Measurements from ENCODE around the gene RBM33.

Gene RBM33

DNA sequence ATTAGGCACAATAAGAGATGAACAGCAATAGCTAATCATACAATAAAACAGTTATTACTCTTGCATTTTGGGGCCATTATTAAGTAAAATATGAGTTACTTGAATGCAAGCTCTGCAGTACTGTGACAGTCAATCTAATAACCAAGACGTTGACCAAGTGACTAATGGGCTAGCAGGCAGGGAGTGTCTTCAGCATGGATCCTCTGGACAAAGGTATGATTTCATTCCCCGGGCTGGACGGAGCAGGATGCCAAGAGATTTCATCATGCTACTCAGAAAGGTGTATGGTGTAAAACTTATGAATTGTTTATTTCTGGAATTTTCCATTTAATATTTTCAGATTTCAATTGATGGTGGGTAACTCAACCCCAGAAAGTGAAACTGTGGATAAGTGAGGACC is 86.9 kb downstream of the RBM33 start:
- DNase-seq, result no peak

DNA sequence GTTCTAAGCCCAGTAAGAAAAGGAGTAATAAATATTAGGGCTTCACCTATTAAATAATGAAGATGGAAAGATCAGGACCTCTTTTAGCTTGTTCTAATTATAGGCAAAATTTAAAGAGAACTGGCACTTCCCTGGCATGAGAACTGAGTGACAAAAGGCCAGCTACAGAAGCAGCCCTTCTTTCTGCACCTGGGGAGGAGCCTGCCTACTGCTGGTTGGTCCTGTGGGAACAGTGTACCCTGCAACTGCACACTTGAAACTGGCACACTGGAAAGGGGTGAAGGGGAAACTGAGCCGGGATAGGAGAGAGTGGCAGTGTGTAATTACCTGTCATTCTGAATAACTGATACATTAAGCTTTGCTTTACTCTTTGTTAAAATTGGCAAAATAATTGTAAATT is 87.4 kb downstream of the RBM33 start:
- no peak for DNase-seq

DNA sequence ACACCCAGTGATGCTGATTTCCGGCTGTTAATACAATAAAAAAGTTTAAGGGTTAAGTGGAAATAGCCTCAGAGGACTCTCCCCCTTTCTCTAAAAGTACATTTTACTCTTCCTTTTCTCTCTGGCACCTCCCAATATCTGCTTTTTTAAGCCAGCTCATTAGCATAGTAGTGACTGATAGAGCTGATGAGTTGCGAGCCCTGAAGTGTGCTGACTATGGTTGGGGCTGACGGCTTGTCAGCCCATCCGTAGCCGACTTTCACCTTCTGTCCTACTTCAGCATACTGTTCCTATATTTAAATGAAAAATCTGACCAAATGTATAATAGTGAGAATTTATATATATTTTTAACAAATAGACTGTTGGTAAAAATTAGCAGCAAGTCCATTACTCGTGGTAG is 87.8 kb downstream of the RBM33 start:
- DNase-seq, result no peak

DNA sequence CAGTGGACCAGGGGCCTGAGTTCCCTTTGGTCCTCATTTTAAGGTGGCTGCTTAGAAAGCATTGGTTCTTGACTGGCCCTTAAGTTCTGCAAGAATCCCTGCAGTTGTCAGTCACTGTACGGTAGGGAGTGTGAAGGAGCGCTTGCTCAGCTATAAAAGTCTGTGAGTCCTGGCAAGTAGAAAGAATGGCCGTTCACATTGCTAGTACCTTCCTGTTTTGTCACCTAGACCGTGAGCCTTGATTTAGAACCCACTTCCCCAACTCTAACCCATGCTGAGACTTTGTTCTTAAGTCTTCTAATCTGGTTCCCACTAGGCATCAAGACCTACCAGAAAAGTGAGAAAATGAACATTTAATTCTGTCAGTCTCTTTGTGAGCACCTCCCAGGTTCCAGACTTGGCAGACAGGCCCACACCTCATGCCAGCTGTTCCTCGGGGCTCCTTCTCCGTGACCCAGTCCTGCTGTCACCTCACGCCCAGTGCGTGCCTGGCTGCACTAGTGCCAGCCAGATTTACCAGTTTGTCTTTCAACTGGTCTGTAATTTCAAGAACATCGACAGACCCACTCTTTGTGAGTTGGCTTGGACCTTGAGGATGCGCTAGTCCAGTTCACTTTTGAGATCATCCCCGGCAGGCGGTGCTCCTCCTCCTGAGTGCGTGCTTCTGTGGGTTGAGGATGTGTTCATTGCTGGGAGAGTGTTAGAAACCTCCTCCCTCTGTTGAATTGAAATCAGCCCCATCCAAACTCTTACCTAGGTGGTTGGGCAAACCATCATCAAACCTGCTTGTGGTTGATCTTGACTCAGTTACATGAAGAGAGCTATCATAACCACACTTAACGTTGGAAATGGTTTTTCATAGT is 89.4 kb downstream of the RBM33 start:
- DNase-seq, result no peak

DNA sequence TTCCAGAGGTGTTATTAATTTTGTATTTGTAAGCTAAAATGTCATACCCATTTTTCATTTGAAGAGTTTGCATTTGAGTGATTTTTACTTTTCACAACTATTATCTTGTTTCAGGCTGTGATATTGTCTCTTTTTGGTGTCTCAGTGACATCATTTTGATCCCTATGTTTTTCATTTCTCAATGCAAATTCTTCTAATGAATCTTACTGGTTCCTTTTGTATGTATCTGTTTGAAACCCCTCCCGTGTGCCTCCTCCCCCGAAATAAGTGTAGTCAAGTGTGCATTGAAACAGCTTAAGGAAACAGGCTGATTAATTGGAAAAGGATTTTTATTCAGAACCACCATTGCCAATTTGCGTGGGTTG is 90.0 kb downstream of the RBM33 start:
- DNase-seq, result no peak

DNA sequence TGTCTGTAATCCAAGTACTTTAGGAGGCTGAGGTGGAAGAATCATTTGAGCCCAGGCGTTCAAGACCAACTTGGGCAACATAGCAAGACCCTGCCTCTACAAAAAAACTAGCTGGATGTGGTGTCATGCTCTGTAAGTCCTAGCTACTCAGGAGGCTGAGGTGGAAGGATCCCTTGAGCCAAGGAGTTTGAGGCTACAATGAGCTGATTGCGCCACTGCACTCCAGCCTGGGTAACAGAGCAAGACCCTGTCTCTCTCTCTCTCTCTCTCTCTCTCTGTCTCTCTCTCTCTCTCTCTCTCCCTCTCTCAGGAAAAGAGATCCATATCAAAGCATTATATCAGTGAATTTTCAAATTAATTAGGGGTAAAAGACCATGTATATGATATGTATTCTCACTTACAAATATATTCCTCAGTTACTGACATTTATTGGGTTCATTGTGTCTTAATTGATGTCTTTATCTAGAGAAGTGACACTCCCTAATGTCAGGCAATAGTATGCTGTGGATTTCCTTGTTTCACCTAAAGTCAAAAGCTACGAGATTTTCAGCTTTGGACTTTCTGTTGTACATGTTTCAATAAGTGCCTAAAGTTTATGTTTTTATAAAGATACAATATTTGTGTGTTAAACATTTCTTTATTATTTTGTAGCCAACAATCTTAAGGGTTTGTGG is 91.1 kb downstream of the RBM33 start:
- no peak for DNase-seq

DNA sequence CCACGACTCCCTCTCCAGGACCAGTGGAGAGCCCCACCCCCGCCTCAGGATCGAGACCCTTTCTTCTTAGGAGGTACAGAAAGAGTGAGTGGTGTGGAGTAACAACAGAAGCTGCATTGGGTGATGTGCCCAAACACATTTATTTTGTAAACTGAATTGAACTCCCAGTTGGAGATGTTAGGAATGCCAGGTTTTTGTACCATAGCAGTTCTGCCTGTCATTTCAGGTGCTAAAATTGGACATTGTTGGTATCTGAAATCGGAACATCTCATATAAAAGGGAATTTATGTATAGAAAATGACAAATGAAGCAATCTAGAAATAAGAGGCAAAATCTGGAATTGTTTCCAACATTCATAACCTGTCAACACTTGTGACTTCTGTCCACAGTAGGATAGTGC is 93.1 kb downstream of the RBM33 start:
- DNase-seq, result no peak

DNA sequence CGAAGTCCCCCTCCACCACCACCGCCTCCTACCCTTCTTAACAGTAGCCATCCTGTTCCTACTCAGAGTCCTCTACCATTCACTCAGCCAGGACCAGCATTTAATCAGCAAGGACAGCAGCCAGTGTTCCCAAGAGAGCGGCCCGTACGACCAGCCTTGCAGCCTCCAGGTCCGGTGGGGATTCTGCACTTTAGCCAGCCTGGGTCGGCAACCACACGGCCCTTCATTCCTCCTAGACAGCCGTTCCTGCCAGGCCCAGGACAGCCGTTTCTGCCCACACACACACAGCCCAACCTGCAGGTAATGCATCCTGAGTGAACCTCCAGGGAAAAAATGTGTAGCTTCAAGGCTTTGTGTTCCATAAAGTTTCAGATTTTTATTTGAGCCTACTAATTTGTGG is 93.6 kb downstream of the RBM33 start:
- no peak for DNase-seq

DNA sequence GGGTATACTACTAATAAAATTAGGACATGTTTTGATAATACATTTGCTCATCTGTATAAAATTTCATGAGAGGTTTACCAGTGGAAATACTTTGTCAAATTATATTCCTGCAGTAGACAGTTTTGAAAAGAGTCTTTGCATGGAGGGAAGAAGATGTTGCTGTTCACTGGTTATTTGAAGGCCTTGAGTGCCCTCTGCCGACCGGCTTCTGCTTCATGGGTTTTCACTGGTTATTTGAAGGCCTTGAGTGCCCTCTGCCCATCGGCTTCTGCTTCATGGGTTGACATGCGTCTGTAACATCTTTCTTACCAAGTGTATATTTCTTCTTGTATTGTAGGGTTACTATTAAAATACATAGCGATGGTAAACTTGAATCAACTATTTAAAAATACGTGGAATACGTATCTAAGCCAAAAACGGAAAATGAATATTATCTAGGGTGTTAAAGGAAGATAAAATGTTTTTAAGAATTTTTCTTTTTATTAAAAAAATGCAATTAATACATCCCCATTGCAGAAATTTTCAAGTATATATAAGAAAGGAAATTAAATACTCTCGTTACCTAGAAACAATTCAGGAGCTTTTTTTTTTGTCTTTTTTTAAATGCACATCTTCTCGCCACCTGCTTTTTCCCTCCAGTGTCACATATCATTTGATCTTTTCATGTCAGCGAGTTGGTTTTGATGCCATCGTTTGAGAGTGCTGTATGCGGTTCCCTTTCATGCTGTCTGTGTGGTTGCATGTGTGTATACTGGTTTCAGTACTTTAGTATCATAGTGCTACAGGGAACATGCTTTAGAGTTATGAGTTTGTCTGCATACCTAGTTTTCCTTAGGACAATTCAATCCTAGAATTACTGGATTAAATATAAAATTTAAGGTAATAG is 94.4 kb downstream of the RBM33 start:
- DNase-seq, result peak in 1 of 2 donors; percentile 54

DNA sequence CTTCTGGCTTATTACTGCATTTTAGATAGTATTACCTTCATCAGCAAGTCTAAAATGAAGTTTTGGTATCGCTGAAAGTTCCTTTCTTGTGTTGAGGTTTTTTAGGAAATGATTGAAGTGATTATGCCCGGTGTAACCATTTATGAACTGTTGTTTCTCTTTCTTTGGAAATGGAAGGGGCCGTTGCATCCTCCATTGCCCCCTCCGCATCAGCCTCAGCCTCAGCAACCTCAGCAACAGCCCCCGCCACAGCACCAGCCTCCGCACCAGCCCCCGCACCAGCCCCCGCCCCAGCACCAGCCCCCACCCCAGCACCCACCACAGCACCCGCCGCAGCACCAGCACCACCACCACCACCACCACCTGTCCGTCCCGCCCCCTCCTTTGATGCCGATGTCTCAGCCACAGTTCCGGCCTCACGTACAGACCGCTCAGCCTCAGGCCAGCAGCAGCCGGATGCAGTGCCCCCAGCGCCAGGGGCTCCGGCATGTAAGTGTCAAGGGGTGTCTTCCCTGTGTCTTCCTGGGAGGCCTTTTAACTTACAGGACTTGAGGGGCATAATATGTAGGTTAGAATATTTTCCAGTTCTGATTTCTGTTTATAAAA is 95.2 kb downstream of the RBM33 start:
- DNase-seq, result no peak

DNA sequence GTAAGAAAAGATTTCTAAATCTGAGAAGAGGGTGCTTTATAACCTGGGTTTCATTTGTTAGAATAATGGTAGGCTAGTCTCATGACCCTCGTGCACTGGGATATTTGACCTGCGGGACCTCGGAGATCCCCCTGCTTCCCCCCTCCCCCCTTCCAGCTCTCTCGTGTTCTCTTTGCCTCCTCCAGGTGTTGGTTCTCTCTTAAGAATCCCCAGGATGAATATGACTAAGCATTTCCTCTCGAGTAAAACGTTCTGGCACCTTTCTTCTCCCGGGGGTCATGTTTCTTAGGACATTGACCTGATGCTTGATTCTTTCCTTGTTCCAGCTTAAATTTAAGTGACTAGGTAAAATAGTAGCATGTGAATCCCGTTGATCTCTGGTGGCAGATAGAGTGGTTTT is 96.6 kb downstream of the RBM33 start:
- no peak for DNase-seq

DNA sequence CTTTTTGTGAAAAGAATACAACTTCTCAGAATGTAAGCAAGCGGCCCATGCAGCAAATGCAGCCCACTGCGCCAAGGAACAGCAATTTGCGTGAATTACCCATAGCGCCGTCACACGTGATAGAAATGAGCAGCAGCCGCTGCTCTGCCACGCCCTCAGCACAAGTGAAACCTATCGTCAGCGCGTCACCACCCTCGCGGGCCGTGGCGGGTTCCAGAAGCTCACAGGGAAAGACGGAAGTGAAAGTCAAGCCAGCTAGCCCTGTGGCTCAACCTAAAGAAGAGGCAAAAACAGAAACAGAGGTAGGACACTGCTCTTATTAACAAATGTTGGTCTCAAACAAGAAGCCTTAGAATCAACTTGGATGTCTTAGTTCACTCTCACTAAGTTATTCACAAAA is 97.3 kb downstream of the RBM33 start:
- peak; percentile 46 to 50 for DNase-seq

DNA sequence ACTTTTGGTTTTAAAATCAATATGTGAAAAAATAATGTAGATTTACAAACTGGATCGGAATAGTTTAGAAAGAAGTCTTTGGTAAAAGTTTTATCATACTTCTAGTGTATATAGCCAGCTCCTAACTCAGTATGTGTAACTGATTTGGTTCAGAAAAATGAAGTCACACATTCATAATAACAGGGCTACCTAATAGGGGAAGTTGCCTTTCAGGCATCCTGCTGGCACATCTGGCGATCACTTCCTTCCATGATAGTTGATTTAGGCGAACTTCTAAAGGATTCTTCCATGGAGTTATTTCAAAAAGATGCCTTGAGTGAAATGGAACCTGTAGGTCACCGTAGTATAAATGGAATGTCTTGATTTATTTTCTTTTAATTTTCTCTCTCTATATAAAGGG is 98.7 kb downstream of the RBM33 start:
- DNase-seq, result peak; percentile 25 to 31

DNA sequence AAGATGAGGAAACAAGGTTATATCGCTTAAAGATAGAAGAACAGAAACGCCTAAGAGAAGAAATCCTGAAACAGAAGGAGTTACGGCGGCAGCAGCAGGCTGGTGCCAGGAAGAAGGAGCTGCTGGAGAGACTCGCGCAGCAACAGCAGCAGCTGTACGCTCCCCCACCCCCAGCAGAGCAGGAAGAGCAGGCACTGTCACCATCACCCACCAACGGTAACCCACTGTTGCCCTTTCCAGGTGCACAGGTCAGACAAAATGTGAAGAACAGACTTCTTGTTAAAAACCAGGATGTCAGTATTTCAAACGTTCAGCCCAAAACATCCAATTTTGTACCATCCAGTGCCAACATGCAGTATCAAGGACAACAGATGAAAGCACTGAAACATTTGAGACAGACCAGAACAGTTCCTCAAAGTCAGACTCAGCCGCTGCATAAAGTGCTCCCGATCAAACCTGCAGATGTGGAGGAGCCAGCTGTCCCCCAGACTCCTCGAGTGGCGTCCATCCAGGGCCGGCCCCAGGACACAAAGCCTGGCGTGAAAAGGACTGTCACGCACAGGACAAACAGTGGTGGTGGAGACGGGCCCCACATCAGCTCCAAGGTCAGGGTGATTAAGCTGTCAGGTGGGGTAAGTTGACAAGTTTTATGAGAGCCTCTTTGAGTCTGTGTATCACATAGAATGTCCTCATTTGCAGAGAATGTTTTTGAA is 100.7 kb downstream of the RBM33 start:
- DNase-seq, result no peak

DNA sequence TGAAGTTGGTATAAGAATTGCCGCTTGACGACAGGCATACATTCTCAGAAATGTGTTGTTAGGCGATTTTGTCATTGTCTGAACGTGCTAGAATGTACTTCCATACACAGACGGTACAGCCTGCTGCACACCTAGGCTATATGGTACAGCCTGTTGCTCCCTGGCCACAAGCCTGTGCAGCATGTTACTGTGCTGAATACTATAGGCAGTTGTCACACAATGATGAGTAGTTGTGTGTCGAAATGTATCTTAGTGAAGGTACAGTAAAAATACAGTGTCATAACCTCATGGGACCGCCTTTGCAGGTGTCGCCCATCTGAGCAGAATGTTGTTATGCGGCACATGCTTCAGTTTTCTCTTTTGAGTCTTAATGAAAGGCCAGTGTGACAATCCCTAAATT is 101.3 kb downstream of the RBM33 start:
- no peak for DNase-seq

DNA sequence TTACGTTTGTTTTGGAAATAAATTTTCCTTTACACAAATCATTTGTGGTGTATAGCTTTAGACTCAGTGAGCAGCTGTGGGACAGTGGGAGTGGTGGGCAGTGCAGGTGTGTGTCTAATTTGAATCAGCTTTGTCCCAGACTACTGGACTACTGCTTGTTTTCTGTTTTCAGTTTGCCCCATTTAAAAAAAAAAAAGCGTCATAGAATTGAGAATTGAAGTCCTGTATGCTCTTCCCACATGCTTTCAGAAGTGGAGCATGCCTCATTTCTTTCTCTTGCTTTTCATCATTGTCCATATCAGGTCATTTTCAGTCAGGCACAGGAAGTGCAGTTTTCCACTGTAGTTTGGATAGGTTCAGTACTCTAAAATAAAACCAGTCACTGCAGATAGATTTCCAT is 101.7 kb downstream of the RBM33 start:
- no peak for DNase-seq

DNA sequence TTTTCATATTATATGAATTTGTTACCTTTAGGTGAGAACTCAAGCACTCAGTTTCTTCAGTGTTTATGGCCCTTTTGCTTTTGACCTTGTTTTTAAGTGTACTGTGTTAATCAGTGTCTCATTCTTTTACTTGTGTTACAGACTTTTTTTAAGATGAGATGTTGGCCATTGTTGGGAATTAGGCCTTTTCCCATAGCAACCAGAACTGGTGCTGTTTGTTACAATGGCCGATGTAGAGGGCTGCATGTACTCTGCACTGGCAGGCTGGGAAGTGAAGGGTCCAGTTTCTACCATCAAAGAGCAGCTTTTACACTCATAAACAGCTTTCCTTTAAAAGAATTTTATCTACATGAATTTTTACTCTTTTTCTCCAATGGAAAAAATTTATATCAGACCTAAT is 102.7 kb downstream of the RBM33 start:
- no peak for DNase-seq

DNA sequence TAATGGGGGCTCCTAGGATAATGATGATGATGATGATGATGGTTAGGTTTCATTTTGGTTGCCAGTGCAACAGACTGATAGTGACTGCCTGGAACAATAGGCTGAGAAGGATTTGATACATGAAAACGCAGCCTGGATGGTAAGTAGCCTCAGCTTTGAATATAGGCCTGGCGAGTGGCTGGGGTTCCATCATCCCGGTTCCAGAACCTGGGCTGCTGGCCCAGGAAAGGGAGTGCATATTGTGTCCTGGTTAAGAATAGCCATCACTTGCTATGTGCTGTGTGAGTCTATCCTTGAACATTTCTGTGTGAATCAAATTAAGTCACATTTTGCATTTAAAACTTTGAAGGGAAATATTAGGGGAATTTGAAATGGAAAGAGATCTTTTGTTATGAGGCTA is 105.1 kb downstream of the RBM33 start:
- no peak for DNase-seq

DNA sequence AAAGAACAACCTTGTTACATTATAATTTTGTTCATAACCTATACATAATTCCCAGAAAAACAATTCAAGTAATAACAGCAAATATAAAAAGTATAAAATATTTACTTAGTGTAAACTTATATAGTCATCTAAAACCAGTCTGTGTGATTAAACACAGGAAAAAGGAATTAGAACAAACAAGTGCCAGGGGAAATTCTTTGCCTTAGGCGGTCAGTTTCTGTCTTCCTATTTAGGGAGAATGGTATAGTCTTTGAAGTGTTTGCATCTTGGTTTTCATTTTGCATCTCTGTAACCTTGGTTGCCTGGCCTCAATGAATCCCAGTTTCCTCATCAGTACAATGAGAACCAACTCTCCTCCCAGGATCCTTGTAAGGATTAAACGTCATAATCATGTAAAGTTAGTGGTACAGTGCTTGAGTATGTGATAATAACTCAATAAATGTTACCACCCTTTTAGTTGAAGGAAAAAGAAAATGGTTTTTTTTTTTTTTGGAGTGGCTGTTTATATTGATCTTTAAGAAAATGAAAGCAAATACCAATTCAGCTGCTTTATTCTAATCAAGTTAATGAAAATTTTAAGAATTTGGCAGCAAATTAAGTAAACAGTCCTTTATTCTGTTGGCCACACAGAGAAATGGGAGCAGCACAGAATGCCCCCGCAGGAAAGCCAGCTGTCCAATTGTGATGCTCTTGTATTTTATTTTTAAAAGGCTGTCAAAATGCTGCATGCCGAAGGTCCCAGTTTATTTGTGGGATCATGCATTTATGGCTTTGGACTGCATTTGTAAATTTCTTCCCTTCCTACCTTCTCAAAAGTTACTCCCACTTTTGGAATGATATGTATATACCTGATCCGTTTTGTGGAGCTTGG is 106.0 kb downstream of the RBM33 start:
- DNase-seq, result no peak

DNA sequence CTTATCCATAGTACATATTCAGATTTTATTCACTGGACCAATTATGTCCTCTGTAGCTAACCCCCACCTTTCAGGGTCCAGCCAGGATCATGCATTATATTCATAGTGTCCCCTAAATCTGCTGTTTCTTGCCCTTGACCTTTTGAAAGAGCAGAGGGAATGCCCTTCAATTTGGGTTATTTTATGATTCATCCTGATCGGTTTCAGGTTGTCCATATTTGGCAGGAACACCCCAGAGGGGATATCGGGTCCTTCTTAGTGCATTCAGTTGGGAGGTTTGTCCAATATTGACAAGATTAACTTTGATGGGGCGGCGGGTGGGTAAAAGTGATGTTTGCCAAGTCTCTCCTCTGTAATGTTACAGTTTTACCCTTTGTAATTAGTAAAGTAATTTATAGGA is 106.9 kb downstream of the RBM33 start:
- no peak for DNase-seq

DNA sequence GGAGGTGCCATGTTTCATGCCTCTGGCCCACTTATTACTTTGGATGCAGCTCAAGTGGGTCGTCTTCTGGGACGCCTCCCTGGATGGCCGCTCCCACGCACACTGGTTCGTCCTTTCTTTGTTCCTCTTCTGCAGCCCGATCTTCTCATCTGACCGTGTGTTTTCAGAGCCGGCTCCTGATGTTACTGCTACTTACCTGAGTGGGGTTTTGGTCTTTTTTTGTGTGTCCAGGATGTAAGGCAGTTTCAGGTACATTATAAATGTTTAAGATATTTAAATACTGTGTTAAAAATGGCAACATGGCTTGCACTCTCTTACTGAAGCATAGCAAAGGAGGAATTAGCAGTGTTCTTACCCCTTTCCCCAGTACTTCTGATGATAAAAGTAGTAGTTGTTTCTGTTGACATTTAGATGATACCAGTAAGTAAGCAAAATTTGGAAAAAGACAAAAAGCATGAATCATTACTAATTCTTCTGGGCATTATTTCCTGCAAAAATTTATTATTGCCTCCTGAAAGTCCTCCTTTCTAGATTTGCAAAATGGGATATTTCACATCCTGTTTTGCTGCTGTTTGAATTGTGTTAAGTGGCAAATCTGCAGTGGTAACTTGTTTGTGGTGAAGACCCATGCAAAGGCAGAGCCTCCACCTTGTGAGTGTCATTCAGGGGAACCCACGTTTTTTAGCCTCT is 108.4 kb downstream of the RBM33 start:
- peak in 1 of 2 donors; percentile 35 for DNase-seq
